Measurements from ENCODE around the gene GUSB.
"Not testable (repeated sequence)": the region's sequence is repeated elsewhere in the genome, so short reads cannot be mapped to it uniquely, and the experiment has no call there.

GUSB gene

DNA sequence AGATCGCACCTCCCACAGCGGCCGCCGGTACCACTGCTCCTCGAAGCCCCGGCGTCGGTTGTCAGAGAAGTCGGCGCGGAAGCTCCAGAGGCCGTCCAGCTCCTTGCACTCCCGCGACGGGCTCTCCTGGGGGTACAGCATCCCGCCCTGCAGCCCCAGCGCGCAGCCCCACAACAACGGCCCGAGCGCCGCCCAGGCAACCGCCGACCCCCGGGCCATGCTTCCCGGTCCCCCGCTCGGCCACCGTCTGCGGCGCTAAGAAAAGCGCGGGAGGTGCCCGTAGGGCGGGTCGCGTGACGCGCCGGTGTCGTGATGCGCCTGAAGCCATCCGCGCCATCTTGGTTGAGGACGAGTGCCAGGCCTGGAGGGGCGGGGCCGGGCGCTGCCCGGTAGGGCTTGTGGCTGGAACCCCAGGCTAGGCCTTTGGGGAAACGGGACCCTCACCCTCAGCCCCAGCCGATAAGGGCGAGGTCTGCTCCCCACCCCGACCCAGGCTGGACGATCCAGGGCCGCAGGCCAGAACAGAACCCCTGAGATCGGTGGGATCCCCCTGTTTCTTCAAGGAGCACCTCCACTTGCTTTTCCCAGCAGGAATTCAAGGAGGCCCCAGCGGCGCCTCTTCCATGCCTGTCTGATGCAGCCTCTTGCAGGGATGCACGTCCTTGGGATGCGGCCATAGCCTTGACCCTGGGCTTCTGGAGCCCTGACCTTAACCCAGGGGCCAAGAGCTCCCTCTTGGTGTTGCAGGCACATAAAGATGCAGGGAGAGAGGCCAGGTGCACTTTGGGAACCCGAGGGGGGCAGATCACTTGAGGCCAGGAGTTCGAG lies at the start of gene GUSB:
Gene GUSB (minus strand): TSS at position 249 of the 828 bp plus-strand sequence. CDS start 30 bp downstream, at position 219.
- Histone ChIP-seq H3K4me3 (peak within 1 kb of the TSS; percentile 96), H3K27ac (peak within 1 kb of the TSS; percentile 80 to 81)
- peak; percentile 93 for DNase-seq (ENCODE audit: low spot score)
- no peak for TF ChIP-seq CTCF (IDR thresholded peaks at IDR 0.05)

- H3K4me3 ChIP-seq; DNase-seq (ENCODE audit: low spot score); H3K27ac ChIP-seq: not testable (repeated sequence)
Measured at GRCh38 chr7:66028342-66028741, 46.3 kb upstream of the GUSB start.

DNA sequence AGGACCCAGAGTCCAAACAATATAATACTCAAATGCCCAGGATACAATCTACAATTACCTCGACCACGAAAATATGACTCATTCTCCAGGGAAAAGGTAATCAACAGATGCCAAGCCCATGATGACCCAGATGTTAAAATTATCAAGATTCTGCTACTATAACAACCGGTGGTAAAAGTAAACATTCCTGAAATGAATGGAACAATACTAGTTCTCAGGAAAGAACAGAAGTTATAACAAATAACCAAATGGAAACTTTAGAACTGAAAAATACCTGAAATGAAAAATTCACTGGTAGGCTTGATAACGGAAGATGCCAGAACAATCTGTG lies 34.1 kb upstream of the GUSB start:
- no peak for TF ChIP-seq CTCF (IDR thresholded peaks at IDR 0.05)
- H3K4me3 ChIP-seq, result no peak overlapping the region
- no peak overlapping the region for H3K27ac ChIP-seq
- DNase-seq (ENCODE audit: low spot score), result no peak

GRCh38 chr7:66015440-66016130 lies 33.6 kb upstream of the GUSB start:
- no peak for DNase-seq (ENCODE audit: low spot score)
- no peak overlapping the region for H3K4me3 ChIP-seq
- no peak overlapping the region for H3K27ac ChIP-seq
- no peak for TF ChIP-seq CTCF (IDR thresholded peaks at IDR 0.05)

GRCh38 chr7:66013938-66014337 lies 31.9 kb upstream of the GUSB start:
- DNase-seq (ENCODE audit: low spot score), result no peak
- Histone ChIP-seq H3K4me3 (no peak overlapping the region), H3K27ac (no peak overlapping the region)
- TF ChIP-seq CTCF (IDR thresholded peaks at IDR 0.05), result no peak

GRCh38 chr7:66007232-66007631 lies 25.2 kb upstream of the GUSB start:
- no peak for TF ChIP-seq CTCF (IDR thresholded peaks at IDR 0.05)
- no peak overlapping the region for H3K4me3 ChIP-seq
- no peak overlapping the region for H3K27ac ChIP-seq
- DNase-seq (ENCODE audit: low spot score), result no peak

DNA sequence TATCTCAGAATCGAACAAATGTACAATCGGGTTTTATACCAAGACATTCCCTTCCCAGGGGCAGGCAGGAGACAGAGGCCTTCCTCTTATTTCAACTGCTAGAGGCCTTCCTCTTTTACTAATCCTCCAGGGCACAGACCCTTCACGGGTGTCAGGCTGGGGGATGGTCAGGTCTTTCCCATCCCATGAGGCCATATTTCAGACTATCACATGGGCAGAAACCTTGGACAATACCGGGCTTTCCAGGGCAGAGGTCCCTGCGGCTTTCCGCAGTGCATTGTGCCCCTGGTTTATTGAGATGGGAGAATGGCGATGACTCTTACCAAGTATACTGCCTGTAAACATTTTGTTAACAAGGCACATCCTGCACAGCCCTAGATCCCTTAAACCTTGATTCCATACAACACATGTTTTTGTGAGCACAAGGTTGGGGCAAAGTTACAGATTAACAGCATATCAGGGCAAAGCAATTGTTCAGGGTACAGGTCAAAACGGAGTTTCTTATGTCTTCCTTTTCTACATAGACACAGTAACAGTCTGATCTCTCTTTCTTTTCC lies 23.2 kb upstream of the GUSB start:
- not testable (repeated sequence) for H3K27ac ChIP-seq; DNase-seq (ENCODE audit: low spot score); H3K4me3 ChIP-seq

DNA sequence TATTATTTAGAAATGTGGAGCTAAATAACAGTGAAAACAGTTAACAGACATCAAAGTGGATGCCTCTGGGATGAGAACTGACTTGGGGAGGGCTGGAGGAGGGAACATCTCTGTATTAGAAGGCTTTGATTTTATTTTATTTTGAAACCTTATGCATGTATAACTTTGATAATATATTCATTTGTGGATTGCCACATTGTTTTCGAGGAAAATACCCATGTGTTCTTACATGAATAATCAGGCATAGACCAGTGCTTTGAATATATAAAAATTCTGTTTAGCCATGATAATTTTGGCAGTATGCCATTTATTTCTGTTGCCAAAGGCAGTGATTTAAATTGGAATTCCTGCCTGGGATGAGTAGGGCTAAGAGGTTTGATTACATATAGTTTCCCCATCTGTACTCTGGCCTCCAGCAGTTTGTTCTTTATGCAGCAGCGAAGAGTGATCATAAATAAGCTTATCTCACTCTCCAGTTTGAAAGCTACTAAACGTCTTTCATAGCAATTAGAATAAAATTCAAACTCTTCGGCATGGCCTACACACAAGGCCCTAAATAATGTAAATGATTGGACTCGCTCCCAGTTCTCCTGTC lies 18.9 kb upstream of the GUSB start:
- not testable (repeated sequence) for DNase-seq (ENCODE audit: low spot score); H3K27ac ChIP-seq; H3K4me3 ChIP-seq

DNA sequence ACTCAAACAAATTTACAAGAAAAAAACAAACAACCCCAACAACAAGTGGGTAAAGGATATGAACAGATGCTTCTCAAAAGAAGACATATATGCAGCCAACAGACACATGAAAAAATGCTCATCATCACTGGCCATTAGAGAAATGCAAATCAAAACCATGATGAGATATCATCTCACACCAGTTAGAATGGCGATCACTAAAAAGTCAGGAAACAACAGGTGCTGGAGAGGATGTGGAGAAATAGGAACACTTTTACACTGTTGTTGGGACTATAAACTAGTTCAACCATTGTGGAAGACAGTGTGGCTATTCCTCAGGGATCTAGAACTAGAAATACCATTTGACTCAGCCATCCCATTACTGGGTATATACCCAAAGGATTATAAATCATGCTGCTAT lies 13.0 kb upstream of the GUSB start:
- not testable (repeated sequence) for DNase-seq (ENCODE audit: low spot score); H3K4me3 ChIP-seq; H3K27ac ChIP-seq
